SH-SY5Y (cell line): ENCODE data around the gene RSU1.

Experiments
- GATA2 ChIP-seq: IDR thresholded peaks from 2 replicates; pipeline ENCODE4 v1.6.1; 2011; ENCODE audit warnings: mild to moderate bottlenecking, low read depth, low read length
- GATA3 ChIP-seq: IDR thresholded peaks from 2 replicates; pipeline ENCODE4 v1.6.1; 2011; ENCODE audit warnings: low read depth, mild to moderate bottlenecking, low read length, moderate library complexity

- TF ChIP-seq GATA2 (no peak), GATA3 (no peak)
Measured at GRCh38 chr10:16689696-16690095, 127.5 kb downstream of the RSU1 start.
